Naive B cell (primary cell): ENCODE results near the gene ITIH3. TPM values are rescaled to one million over a fixed set of nuclear protein-coding genes. Genes with fewer than 3 reads are reported as not detected.

Source experiments
- ATAC-seq, 2 donors: fragments of 150-1000 bp; cut with Tn5 transposase; 2 replicates each; pipeline ENCODE4 v1.10.0; 2021; ENCODE audit warnings: low read depth in 2 of 2, mild to moderate bottlenecking in 2 of 2, moderate library complexity in 2 of 2
- DNase-seq: peaks from one replicate; pipeline ENCODE4 v3.0.0; 2022
- H3K27ac Mint-ChIP-seq, 6 donors: one replicate each; pipeline ENCODE4 v1.8.0; 2020 to 2022; ENCODE audit warnings: mild to moderate bottlenecking in 6 of 6, mixed read lengths in 6 of 6, moderate library complexity in 5 of 6, inconsistent platforms in 2 of 6
- H3K27me3 Mint-ChIP-seq, 3 donors: one replicate each; pipeline ENCODE4 v1.8.0; 2021 to 2022; ENCODE audit warnings: mixed read lengths in 3 of 3, mild to moderate bottlenecking in 1 of 3
- H3K36me3 Mint-ChIP-seq, 2 donors: one replicate each; pipeline ENCODE4 v1.8.0; 2020 to 2022; ENCODE audit warnings: mixed read lengths in 2 of 2, inconsistent platforms in 1 of 2, mild to moderate bottlenecking in 1 of 2
- H3K4me1 Mint-ChIP-seq, 3 donors: one replicate each; pipeline ENCODE4 v1.8.0; 2020 to 2022; ENCODE audit warnings: mixed read lengths in 3 of 3, inconsistent platforms in 1 of 3, mild to moderate bottlenecking in 1 of 3, moderate library complexity in 1 of 3
- H3K4me3 Mint-ChIP-seq, 8 donors: one replicate each; pipeline ENCODE4 v1.8.0; 2020 to 2022; ENCODE audit warnings: mild to moderate bottlenecking in 8 of 8, mixed read lengths in 8 of 8, moderate library complexity in 8 of 8, inconsistent platforms in 2 of 8
- H3K9me3 Mint-ChIP-seq, 7 donors: one replicate each; pipeline ENCODE4 v1.8.0; 2020 to 2022; ENCODE audit warnings: mixed read lengths in 7 of 7, mild to moderate bottlenecking in 5 of 7, inconsistent platforms in 2 of 7, moderate library complexity in 1 of 7
- polyA plus RNA-seq, 6 donors: library from polyadenylated mRNA; unstranded; fragments of 300-500 nt; fragmentation: Illumina TruSeq; gene quantifications; one replicate each; pipeline ENCODE4 v1.2.3, GENCODE V29; 2021; ENCODE audit warnings: low read depth in 6 of 6

Gene ITIH3
- polyA plus RNA-seq, 6 donors from 2014 or later = not detected

DNA sequence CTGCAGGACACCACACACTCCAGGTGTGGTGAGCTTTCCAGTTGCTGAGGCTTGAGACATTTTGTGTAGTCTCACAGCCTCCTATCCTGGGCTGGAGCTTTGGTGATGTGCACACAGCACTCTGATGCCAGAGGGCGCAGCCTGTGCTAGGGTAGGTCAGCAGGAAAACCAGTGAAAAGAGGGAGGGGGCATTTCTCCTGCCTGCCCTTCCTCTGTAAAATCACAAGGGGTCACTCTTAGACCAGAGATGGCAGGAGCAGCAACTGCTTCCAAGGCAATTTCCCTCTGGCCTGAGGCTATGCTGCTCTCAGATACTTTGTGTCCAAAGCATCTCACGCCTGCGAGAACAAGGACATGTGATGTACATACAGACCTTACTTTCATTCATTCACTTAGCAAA lies 56.8 kb downstream of the ITIH3 start:
- Mint-ChIP-seq H3K4me1 (peaks cover 3 to 5% (median 4%) of the 10 kb centered on the region in 3 donors), H3K27me3 (no peaks in the 10 kb centered on the region), H3K27ac (peak overlapping the region in 1 of 6 donors; percentile 36), H3K4me3 (no peak overlapping the region), H3K36me3 (no peaks in the 10 kb centered on the region), H3K9me3 (no peaks in the 10 kb centered on the region)
- peak; percentile 24 for DNase-seq
- ATAC-seq = peak; percentile 48 to 54

- Mint-ChIP-seq H3K27me3 (no peaks in the 10 kb centered on the region), H3K4me3 (no peak overlapping the region), H3K4me1 (peaks cover 0 to 5% (median 3%) of the 10 kb centered on the region in 3 donors), H3K9me3 (no peaks in the 10 kb centered on the region), H3K36me3 (peaks cover 0 to 3% of the 10 kb centered on the region in 2 donors), H3K27ac (peak overlapping the region in 1 of 6 donors; percentile 64)
- ATAC-seq (no peak), DNase-seq (no peak)
These were observed 57.8 kb downstream of the ITIH3 start for GRCh38 chr3:52852419-52852818.

GRCh38 chr3:52854013-52854412 lies 59.4 kb downstream of the ITIH3 start:
- ATAC-seq (no peak), DNase-seq (no peak)
- peaks cover 0 to 5% (median 3%) of the 10 kb centered on the region in 3 donors for H3K4me1 Mint-ChIP-seq
- no peaks in the 10 kb centered on the region for H3K9me3 Mint-ChIP-seq
- H3K36me3 Mint-ChIP-seq = peaks cover 0 to 3% of the 10 kb centered on the region in 2 donors
- no peaks in the 10 kb centered on the region for H3K27me3 Mint-ChIP-seq
- H3K27ac Mint-ChIP-seq = no peak overlapping the region
- no peak overlapping the region for H3K4me3 Mint-ChIP-seq

- Mint-ChIP-seq H3K27me3 (no peaks in the 10 kb centered on the region), H3K4me3 (no peak overlapping the region), H3K27ac (no peak overlapping the region), H3K36me3 (peaks cover 3 to 9% of the 10 kb centered on the region in 2 donors), H3K9me3 (no peaks in the 10 kb centered on the region), H3K4me1 (peaks cover 0 to 11% (median 5%) of the 10 kb centered on the region in 3 donors)
- DNase-seq = no peak
- ATAC-seq = no peak
These were observed 62.1 kb downstream of the ITIH3 start for GRCh38 chr3:52856666-52857065.

DNA sequence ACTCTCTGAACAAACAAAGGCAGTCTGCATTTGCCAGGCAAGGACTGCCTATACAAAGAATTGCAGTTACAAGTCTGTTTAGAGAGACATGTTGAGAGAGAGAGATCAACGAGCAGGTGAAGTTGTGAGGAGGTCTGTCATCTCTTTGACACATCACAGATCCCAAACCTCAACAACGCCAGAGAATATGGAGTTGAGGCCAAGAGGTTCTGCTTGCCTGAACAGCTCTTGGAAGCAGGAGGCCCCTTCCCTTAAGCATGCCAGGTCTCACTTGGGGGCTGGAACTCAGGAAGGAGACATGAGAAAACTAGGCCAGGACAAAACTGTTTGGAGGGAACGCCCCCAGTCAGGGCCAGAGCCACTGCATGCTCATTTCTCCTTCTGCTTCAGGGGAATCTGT lies 62.5 kb downstream of the ITIH3 start:
- ATAC-seq (no peak), DNase-seq (no peak)
- Mint-ChIP-seq H3K4me3 (no peak overlapping the region), H3K9me3 (no peaks in the 10 kb centered on the region), H3K4me1 (peaks cover 0 to 11% (median 5%) of the 10 kb centered on the region in 3 donors), H3K27me3 (no peaks in the 10 kb centered on the region), H3K27ac (peak overlapping the region in 1 of 6 donors; percentile 60), H3K36me3 (peaks cover 3 to 9% of the 10 kb centered on the region in 2 donors)

- peaks cover 0 to 11% (median 5%) of the 10 kb centered on the region in 3 donors for H3K4me1 Mint-ChIP-seq
These were observed 63.3 kb downstream of the ITIH3 start for GRCh38 chr3:52857864-52858263.

More at GRCh38 chr3:52857864-52858263, 63.3 kb downstream of the ITIH3 start:
- peaks cover 8 to 14% of the 10 kb centered on the region in 2 donors for H3K36me3 Mint-ChIP-seq
- ATAC-seq (no peak), DNase-seq (no peak)
- peaks cover 0 to 4% (median 0%) of the 10 kb centered on the region in 7 donors for H3K9me3 Mint-ChIP-seq
- peak overlapping the region in 2 of 6 donors; percentile 35 to 89 for H3K27ac Mint-ChIP-seq
- H3K27me3 Mint-ChIP-seq = no peaks in the 10 kb centered on the region
- no peak overlapping the region for H3K4me3 Mint-ChIP-seq

Other genes starting within 250 kb of the ITIH3 start
- gene PBRM1, start 108.9 kb upstream of the ITIH3 start, polyA plus RNA-seq = 100 to 1,000 TPM in 3 of 6 donors, 10 to 100 TPM in 3; 88.7 to 133 (median 95.8) TPM
- 10 to 100 TPM; 39.2 to 63.8 (median 58.2) TPM for gene GNL3, start 108.8 kb upstream of the ITIH3 start, polyA plus RNA-seq
- gene GLT8D1, start 89.0 kb upstream of the ITIH3 start, polyA plus RNA-seq = 10 to 100 TPM; 26.5 to 57.9 (median 41.4) TPM
- 100 to 1,000 TPM; 312 to 425 (median 327) TPM for gene SPCS1, start 88.7 kb upstream of the ITIH3 start, polyA plus RNA-seq
- 10 to 100 TPM in 4 of 6 donors, 1 to 10 TPM in 2; 8.9 to 24.8 (median 12.7) TPM for gene NEK4, start 23.9 kb upstream of the ITIH3 start, polyA plus RNA-seq
- 1 to 10 TPM in 2 of 6 donors, not detected in 4; 1.7 to 3.7 TPM for gene ITIH1, start 17.2 kb upstream of the ITIH3 start, polyA plus RNA-seq
- not detected for gene ITIH4, start 35.9 kb downstream of the ITIH3 start, polyA plus RNA-seq
- under 1 TPM in 1 of 6 donors, not detected in 5; 0.76 TPM for gene MUSTN1, start 40.2 kb downstream of the ITIH3 start, polyA plus RNA-seq
- gene STIMATE, start 102.8 kb downstream of the ITIH3 start, polyA plus RNA-seq = 10 to 100 TPM in 1 of 6 donors, 1 to 10 TPM in 5; 3.6 to 10.2 (median 5.9) TPM